GM19239 (cell line): Measurements from ENCODE around the gene ARHGAP9.
"Not testable (repeated sequence)": the region's sequence is repeated elsewhere in the genome, so short reads cannot be mapped to it uniquely, and the experiment has no call there.

Experiments
- DNase-seq: peaks from one replicate; pipeline ENCODE4 v3.0.0; 2011; ENCODE audit warnings: low spot score; ENCODE audit not compliant: insufficient read length
- FAIRE-seq: peaks from 2 replicates; lab custom pipeline; 2011; peaks lifted over from hg19 to GRCh38; lab: Jason Lieb, UNC

Gene ARHGAP9

GRCh38 chr12:57518176-57518919, 38.7 kb upstream of the ARHGAP9 start:
- FAIRE-seq (no peak), DNase-seq (no peak)

DNA sequence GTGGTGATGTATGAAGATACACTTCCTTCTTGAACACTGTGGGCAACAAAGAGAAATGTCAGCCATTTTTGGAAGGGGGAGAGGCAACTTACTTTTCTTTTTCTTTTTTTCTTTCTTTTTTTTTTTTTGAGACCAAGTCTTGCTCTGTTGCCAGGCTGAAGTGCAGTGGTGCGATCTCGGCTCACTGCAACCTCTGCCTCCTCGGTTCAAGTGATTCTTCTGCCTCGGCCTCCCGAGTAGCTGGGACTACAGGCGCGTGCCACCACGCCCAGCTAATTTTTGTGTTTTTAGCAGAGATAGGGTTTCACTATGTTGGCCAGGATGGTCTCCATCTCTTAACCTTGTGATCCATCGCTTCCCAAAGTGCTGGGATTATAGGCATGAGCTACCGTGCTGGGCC, 38.1 kb upstream of the ARHGAP9 start:
- not testable (repeated sequence) for DNase-seq, FAIRE-seq

GRCh38 chr12:57517187-57517586, 37.5 kb upstream of the ARHGAP9 start:
- FAIRE-seq (no peak), DNase-seq (no peak)

DNA sequence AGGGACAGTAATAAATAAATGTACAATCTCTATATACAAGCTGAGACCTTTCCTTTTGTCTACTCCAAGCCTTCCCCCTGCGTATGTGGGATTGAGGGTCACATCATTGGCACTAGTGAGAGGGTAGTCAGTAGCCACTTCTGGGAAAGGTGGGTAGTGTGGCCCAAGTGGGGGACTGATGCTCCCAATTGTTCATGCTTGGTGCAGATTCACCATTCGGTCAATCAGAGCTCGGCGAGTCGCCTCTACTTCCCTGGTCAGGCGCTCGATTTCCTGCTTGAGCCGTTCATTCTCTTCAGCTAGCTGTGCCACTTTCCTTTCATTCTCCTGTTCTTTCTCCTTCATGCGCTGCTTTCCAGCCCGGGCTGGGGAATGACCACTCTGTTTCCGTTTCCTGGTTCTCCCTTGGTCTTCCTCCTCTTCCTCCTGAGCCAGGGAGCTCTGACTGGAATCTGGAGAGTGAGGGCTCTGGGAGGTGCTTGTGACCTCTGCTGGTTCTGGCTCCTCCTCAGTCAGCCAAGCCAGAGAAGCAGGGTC, 37.0 kb upstream of the ARHGAP9 start:
- DNase-seq (no peak), FAIRE-seq (no peak)

DNA sequence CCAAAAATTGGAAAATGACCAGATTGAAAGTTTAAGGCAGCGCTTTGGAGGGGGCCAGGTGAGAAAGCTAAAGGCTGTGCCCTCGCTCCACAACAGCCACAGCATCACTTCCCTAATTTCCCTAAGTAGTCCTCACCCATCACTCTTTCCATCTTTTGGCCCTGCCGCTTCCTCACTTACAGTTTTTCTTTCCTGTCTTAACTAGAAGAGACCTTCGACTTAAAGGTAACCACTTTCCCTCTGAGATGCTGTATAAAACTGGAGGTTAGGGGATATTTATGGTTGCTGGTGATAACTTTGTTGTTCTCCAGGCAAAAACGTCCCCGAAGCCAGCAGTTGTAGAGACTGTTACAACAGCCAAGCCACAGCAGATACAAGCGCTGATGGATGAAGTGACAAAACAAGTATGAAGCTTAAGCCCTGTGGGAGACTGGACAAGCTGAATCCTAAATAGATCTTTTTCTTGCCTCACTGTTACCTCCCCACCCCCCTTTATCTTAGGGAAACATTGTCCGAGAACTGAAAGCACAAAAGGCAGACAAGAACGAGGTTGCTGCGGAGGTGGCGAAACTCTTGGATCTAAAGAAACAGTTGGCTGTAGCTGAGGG, 36.4 kb upstream of the ARHGAP9 start:
- FAIRE-seq (no peak), DNase-seq (no peak)

DNA sequence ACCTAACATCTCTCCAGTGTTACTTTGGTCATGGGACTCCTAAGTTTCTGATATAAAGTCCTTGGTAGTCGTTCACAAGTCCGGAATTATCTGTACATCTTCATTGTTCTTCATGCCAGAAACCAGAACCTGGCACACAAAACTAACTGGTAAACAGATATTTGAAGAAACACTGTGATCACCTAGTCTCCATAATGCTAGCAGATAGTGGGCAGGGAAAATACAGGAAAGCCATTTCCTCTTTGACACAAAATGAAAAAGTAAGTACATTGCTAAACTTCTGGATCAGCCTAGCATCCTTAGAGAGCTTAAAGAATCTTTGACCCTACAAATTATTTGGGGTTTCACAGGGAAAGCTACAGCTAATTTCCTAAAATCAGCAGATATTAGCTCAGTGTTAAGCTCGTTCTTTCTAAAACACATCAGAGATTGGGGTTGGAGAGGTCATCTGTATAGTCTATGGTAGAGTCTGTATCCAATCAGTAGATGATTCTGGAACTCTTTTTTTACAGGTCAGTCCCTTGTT, 35.8 kb upstream of the ARHGAP9 start:
- no peak for FAIRE-seq
- no peak for DNase-seq

- no peak for FAIRE-seq
- no peak for DNase-seq
Measured at GRCh38 chr12:57514720-57515407, 35.2 kb upstream of the ARHGAP9 start.

- DNase-seq, FAIRE-seq: not testable (repeated sequence)
Measured at GRCh38 chr12:57514246-57514645, 34.6 kb upstream of the ARHGAP9 start.

- not testable (repeated sequence) for DNase-seq, FAIRE-seq
Measured at GRCh38 chr12:57513677-57514076, 34.0 kb upstream of the ARHGAP9 start.

DNA sequence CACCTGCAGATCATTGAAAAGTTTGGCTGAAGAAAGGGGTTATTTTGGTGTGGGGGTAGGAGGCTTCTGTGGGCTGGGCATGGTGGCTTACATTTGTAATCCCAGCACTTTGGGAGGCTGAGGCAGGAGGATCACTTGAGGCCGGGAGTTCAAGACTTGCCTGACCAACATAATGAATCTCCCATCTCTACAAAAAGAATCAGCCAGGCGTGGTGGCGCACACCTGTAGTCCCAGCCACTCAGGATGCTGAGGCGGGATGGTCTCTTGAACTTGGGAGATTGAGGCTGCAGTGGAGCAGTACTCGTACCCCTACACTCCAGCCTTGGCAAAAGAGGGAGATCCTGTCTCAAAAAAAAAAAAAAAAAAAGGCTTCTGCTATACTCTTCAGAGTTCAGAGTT, 33.6 kb upstream of the ARHGAP9 start:
- DNase-seq (no peak), FAIRE-seq (no peak)

GRCh38 chr12:57512665-57513064, 33.0 kb upstream of the ARHGAP9 start:
- FAIRE-seq (no peak), DNase-seq (no peak)

DNA sequence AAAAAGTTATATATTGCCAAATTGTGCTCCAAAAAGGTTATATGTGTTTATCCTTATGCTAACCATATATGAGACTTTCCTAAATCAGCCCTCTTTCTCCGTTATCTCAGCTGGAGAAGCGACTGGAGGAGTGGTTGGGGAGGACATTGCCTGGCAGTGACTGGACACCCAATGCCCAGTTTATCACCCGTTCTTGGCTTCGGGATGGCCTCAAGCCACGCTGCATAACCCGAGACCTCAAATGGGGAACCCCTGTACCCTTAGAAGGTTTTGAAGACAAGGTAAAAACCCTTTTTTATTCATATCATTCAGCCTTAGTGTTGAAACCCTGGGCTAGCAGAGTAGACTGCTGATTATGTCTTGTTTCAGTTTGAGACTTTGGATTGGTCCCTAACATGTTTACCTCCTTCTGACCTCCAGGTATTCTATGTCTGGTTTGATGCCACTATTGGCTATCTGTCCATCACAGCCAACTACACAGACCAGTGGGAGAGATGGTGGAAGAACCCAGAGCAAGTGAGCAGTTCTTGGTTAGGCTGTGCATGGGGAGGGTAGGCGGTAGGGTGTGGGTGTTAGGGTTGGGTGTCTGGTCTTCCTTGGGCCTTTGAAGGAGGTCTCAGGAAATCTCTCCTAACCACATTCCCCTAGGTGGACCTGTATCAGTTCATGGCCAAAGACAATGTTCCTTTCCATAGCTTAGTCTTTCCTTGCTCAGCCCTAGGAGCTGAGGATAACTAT, 32.1 kb upstream of the ARHGAP9 start:
- FAIRE-seq: no peak

GRCh38 chr12:57511161-57511560, 31.5 kb upstream of the ARHGAP9 start:
- FAIRE-seq (no peak), DNase-seq (no peak)

More for the DNA sequence above, 32.1 kb upstream of the ARHGAP9 start:
- DNase-seq: no peak

GRCh38 chr12:57507796-57508195, 28.1 kb upstream of the ARHGAP9 start:
- not testable (repeated sequence) for DNase-seq, FAIRE-seq

- not testable (repeated sequence) for FAIRE-seq, DNase-seq
Measured at GRCh38 chr12:57506541-57506940, 26.9 kb upstream of the ARHGAP9 start.

DNA sequence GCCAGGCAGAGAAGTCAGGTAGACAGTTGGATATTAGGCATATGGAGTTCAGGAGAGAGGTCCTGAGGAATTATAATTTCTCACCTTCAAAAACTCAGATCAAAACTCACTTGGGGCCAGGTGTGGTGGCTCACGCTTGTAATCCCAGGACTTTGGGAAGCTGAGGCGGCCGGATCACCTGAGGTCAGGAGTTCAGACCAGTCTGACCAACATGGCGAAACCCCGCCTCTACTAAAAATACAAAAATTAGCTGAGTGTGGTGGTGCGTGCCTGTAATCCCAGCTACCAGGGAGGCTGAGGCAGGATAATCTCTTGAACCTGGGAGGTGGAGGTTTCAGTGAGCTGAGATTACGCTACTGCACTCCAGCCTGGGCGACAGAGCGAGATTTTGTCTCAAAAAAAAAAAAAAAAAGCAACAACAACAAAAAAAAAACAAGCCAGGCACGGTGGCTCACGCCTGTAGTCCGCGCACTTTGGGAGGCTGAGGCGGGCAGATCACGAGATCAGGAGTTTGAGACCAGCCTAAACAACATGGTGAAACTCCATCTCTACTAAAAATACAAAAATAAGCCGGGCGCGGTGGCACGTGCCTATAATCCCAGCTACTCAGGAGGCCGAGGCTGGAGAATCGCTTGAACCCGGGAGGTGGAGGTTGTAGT, 22.8 kb upstream of the ARHGAP9 start:
- not testable (repeated sequence) for FAIRE-seq, DNase-seq

- FAIRE-seq (no peak), DNase-seq (no peak)
Measured at GRCh38 chr12:57500213-57500612, 20.5 kb upstream of the ARHGAP9 start.

DNA sequence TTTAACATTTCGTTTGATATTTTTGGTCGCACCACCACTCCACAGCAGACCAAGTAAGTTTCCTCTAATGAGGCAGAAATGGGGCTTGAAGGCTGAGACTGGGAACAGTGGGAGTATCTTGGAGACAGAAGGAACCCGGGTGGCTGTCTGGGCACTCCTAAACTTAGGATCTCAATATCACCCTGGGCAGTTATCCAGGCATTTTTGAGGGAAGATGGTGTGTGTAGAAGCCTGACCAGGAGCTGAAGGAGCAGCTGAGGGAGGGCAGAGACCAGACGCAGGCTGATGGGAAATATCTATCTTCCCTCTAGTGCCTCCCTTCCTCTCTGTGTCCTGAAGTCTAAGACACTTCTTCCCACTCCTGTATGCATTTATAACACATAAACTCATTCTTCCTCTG, 18.9 kb upstream of the ARHGAP9 start:
- DNase-seq (no peak), FAIRE-seq (no peak)

DNA sequence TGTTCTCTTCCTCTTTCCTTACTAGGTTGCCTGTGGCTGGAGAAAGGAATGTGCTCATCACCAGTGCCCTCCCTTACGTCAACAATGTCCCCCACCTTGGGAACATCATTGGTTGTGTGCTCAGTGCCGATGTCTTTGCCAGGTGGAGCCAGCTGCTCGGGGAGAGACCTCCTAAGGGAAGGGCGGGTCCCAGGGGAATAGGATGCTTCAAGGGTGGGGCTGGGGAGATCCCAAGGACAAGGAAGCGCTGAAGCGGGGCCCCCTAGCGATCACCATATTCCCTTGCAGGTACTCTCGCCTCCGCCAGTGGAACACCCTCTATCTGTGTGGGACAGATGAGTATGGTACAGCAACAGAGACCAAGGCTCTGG, 18.5 kb upstream of the ARHGAP9 start:
- DNase-seq (no peak), FAIRE-seq (no peak)
